HG03342 (cell line): ENCODE results near the gene TNFAIP8.

Experiments
- ATAC-seq: cut with Tn5 transposase; IDR thresholded peaks from one replicate; pipeline ENCODE4 v1.9.1; 2021; ENCODE audit warnings: mild to moderate bottlenecking, moderate library complexity; ENCODE audit not compliant: unreplicated experiment

TNFAIP8 gene

GRCh38 chr5:119365847-119366539, 10.2 kb downstream of the TNFAIP8 start:
- no peak for ATAC-seq

- peak; percentile 30 for ATAC-seq
These were observed 10.7 kb downstream of the TNFAIP8 start for GRCh38 chr5:119366540-119366881.

- ATAC-seq, result peak; percentile 76
These were observed 11.9 kb downstream of the TNFAIP8 start for GRCh38 chr5:119367502-119368237.

- ATAC-seq, result no peak
These were observed 12.4 kb downstream of the TNFAIP8 start for GRCh38 chr5:119368238-119368630.

- ATAC-seq, result no peak
These were observed 14.7 kb downstream of the TNFAIP8 start for GRCh38 chr5:119370486-119370885.

- no peak for ATAC-seq
These were observed 15.3 kb downstream of the TNFAIP8 start for GRCh38 chr5:119371146-119371545.

- ATAC-seq, result peak; percentile 43
These were observed 17.6 kb downstream of the TNFAIP8 start for GRCh38 chr5:119373449-119373858.

- ATAC-seq, result no peak
These were observed 19.1 kb downstream of the TNFAIP8 start for GRCh38 chr5:119374901-119375300.

- no peak for ATAC-seq
These were observed 21.2 kb downstream of the TNFAIP8 start for GRCh38 chr5:119377066-119377465.

- ATAC-seq, result no peak
These were observed 22.4 kb downstream of the TNFAIP8 start for GRCh38 chr5:119378075-119378700.

GRCh38 chr5:119379096-119379495, 23.3 kb downstream of the TNFAIP8 start:
- ATAC-seq, result no peak

GRCh38 chr5:119379942-119380547, 24.2 kb downstream of the TNFAIP8 start:
- no peak for ATAC-seq

- no peak for ATAC-seq
These were observed 26.4 kb downstream of the TNFAIP8 start for GRCh38 chr5:119382169-119382568.

GRCh38 chr5:119383008-119383407, 27.2 kb downstream of the TNFAIP8 start:
- no peak for ATAC-seq

- peak; percentile 32 for ATAC-seq
These were observed 29.3 kb downstream of the TNFAIP8 start for GRCh38 chr5:119385136-119385535.

GRCh38 chr5:119385536-119386128, 29.8 kb downstream of the TNFAIP8 start:
- ATAC-seq, result peak; percentile 17

GRCh38 chr5:119386596-119387344, 31.0 kb downstream of the TNFAIP8 start:
- ATAC-seq, result no peak

- no peak for ATAC-seq
These were observed 32.3 kb downstream of the TNFAIP8 start for GRCh38 chr5:119387945-119388618.

GRCh38 chr5:119388619-119389190, 32.9 kb downstream of the TNFAIP8 start:
- no peak for ATAC-seq
